ENCODE measurements around the gene WFS1. TPM values are rescaled to one million over a fixed set of nuclear protein-coding genes. Genes with fewer than 3 reads are reported as not detected.

WFS1 gene
- total RNA-seq, 1 donor from 2014 or later = 29.2 TPM

GRCh38 chr4:6342530-6343293 is 73.1 kb downstream of the WFS1 start:
- TF ChIP-seq CTCF (IDR thresholded peaks at IDR 0.05) = no peak
- H3K36me3 Mint-ChIP-seq (ENCODE audit: unreplicated experiment) = no peaks in the 10 kb centered on the region
- H3K27ac Mint-ChIP-seq (ENCODE audit: unreplicated experiment) = no peak overlapping the region
- H3K4me3 Mint-ChIP-seq (ENCODE audit: unreplicated experiment) = no peak overlapping the region
- peaks cover 24% of the 10 kb centered on the region for H3K27me3 Mint-ChIP-seq (ENCODE audit: unreplicated experiment)
- H3K9me3 Mint-ChIP-seq (ENCODE audit: unreplicated experiment) = no peaks in the 10 kb centered on the region
- H3K4me1 Mint-ChIP-seq (ENCODE audit: unreplicated experiment) = no peaks in the 10 kb centered on the region
- no peak for DNase-seq (ENCODE audit: extremely low spot score, unreplicated experiment)

DNA sequence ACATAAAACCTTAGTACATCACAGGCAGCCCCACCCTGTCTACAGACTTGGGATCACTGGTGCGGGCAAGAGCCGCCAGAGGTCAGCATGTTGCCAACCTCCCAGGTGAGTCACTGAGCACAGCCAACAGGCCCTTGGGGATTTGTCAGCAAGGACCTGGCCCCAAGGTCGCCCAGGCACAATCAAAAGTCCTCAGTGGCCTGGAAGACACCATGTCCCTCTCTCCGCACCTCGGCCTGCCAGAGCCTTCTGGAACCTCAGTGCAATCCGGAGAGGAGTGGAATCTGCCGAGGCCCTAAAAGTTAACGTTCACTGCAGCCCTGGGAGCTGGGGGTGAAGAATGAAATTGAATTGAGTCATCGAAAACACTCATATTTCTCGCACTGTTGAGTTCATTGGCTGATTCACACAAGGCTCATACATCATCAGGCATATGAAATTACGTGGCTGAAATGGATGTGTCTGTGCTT is 74.3 kb downstream of the WFS1 start:
- no peak overlapping the region for H3K27ac Mint-ChIP-seq (ENCODE audit: unreplicated experiment)
- no peak for TF ChIP-seq CTCF (IDR thresholded peaks at IDR 0.05)
- DNase-seq (ENCODE audit: extremely low spot score, unreplicated experiment) = no peak
- no peak overlapping the region for H3K4me3 Mint-ChIP-seq (ENCODE audit: unreplicated experiment)
- H3K27me3 Mint-ChIP-seq (ENCODE audit: unreplicated experiment) = peaks cover 14% of the 10 kb centered on the region
- H3K4me1 Mint-ChIP-seq (ENCODE audit: unreplicated experiment) = no peaks in the 10 kb centered on the region
- H3K9me3 Mint-ChIP-seq (ENCODE audit: unreplicated experiment) = no peaks in the 10 kb centered on the region
- no peaks in the 10 kb centered on the region for H3K36me3 Mint-ChIP-seq (ENCODE audit: unreplicated experiment)

GRCh38 chr4:6345096-6345830 is 75.6 kb downstream of the WFS1 start:
- H3K4me3 Mint-ChIP-seq (ENCODE audit: unreplicated experiment) = no peak overlapping the region
- no peaks in the 10 kb centered on the region for H3K9me3 Mint-ChIP-seq (ENCODE audit: unreplicated experiment)
- no peak for DNase-seq (ENCODE audit: extremely low spot score, unreplicated experiment)
- no peak overlapping the region for H3K27ac Mint-ChIP-seq (ENCODE audit: unreplicated experiment)
- H3K4me1 Mint-ChIP-seq (ENCODE audit: unreplicated experiment) = no peaks in the 10 kb centered on the region
- peaks cover 25% of the 10 kb centered on the region for H3K27me3 Mint-ChIP-seq (ENCODE audit: unreplicated experiment)
- TF ChIP-seq CTCF (IDR thresholded peaks at IDR 0.05) = no peak
- H3K36me3 Mint-ChIP-seq (ENCODE audit: unreplicated experiment) = no peaks in the 10 kb centered on the region

GRCh38 chr4:6345866-6346265 is 76.2 kb downstream of the WFS1 start:
- no peaks in the 10 kb centered on the region for H3K36me3 Mint-ChIP-seq (ENCODE audit: unreplicated experiment)
- H3K4me1 Mint-ChIP-seq (ENCODE audit: unreplicated experiment) = no peaks in the 10 kb centered on the region
- DNase-seq (ENCODE audit: extremely low spot score, unreplicated experiment) = no peak
- H3K9me3 Mint-ChIP-seq (ENCODE audit: unreplicated experiment) = no peaks in the 10 kb centered on the region
- H3K27me3 Mint-ChIP-seq (ENCODE audit: unreplicated experiment) = peaks cover 25% of the 10 kb centered on the region
- no peak overlapping the region for H3K4me3 Mint-ChIP-seq (ENCODE audit: unreplicated experiment)
- TF ChIP-seq CTCF (IDR thresholded peaks at IDR 0.05) = no peak
- no peak overlapping the region for H3K27ac Mint-ChIP-seq (ENCODE audit: unreplicated experiment)

Data from osteocyte (in vitro differentiated cells).